ENCODE results near the gene GLS.

Gene GLS

DNA sequence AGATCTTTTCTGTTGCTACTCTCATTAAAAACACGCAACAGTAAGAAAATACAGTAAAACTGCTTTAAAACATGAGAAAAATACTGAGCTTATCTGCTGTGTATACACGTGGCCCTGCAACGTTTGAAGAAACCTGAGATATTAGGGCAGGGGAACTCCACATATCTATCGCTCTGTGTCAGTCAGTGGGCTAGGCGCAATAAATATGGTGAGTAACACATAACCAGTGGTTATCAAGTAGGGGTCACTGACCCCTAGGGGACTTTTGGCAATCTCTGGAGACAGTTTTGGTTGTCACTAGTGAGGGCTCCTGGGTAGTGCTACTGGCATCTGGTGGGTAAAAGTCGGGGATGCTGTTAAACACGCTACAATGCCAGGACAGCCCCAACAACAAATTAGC lies 118.4 kb downstream of the GLS start:
- H3K27me3 ChIP-seq (ENCODE audit: low read depth, low read length), result no peaks in the 10 kb centered on the region
- no peak overlapping the region for H3K27ac ChIP-seq (ENCODE audit: low read length)
- no peaks in the 10 kb centered on the region for H3K79me2 ChIP-seq (ENCODE audit: low read length)
- no peak overlapping the region for H3K4me2 ChIP-seq (ENCODE audit: low read length)
- no peak overlapping the region for H3K9ac ChIP-seq (ENCODE audit: low read length)
- H3K36me3 ChIP-seq (replicated peaks; ENCODE audit: low read depth, low read length), result peaks cover 74% of the 10 kb centered on the region
- H3K4me1 ChIP-seq (ENCODE audit: low read length), result peaks cover 8% of the 10 kb centered on the region
- H3K9me3 ChIP-seq (ENCODE audit: insufficient read depth, low read length), result no peaks in the 10 kb centered on the region
- no peak overlapping the region for H3K4me3 ChIP-seq (ENCODE audit: low read length)
- H4K20me1 ChIP-seq (ENCODE audit: insufficient read depth, low read length), result no peaks in the 10 kb centered on the region
- no peak overlapping the region for H2AFZ ChIP-seq (ENCODE audit: low read depth, low read length)
- no peak for TF ChIP-seq EZH2phosphoT487 (IDR thresholded peaks at IDR 0.05; ENCODE audit: low read depth)
- no peak for TF ChIP-seq CTCF (IDR thresholded peaks at IDR 0.05; ENCODE audit: low read depth, low read length)

DNA sequence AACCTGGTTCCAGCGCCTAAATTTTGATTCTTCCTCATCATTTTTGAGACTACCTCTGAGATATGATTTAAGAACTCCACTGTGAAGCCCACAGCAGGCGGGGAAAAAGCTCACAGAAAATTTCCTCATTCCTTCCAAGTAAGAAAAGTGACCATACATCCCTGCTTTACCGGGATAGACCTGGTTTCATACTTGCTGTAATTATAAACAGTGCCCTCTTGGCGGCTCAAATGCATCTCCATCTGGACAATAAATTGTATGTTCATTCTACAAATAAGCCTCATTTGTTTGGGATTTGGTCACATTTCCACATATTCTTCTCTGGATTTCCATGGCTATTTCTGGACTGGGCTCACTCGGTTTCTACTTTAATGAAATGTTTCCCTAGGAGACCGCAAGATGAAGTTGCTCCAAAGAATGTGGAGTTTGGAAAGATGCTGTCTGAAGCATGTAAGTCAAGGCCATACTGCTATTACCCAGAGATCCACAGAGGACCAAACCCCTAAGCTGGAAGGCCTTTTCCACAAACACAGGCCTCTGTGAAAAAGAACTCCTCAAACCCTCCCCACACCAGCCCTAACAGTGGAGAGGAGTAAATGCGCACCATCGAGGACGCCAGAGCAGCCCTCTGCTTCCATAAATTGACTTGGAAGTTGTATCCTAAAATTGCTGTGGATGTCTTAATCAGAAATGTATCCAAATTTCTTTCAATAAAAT lies 119.5 kb downstream of the GLS start:
- Histone ChIP-seq H3K36me3 (replicated peaks; ENCODE audit: low read depth, low read length) (peaks cover 79% of the 10 kb centered on the region), H3K9ac (ENCODE audit: low read length) (no peak overlapping the region), H3K79me2 (ENCODE audit: low read length) (no peaks in the 10 kb centered on the region), H3K4me2 (ENCODE audit: low read length) (no peak overlapping the region), H3K27me3 (ENCODE audit: low read depth, low read length) (no peaks in the 10 kb centered on the region), H3K4me3 (ENCODE audit: low read length) (no peak overlapping the region), H4K20me1 (ENCODE audit: insufficient read depth, low read length) (no peaks in the 10 kb centered on the region), H3K4me1 (ENCODE audit: low read length) (peaks cover 8% of the 10 kb centered on the region), H3K9me3 (ENCODE audit: insufficient read depth, low read length) (no peaks in the 10 kb centered on the region), H3K27ac (ENCODE audit: low read length) (no peak overlapping the region), H2AFZ (ENCODE audit: low read depth, low read length) (no peak overlapping the region)
- TF ChIP-seq CTCF (IDR thresholded peaks at IDR 0.05; ENCODE audit: low read depth, low read length), result no peak
- no peak for TF ChIP-seq EZH2phosphoT487 (IDR thresholded peaks at IDR 0.05; ENCODE audit: low read depth)

DNA sequence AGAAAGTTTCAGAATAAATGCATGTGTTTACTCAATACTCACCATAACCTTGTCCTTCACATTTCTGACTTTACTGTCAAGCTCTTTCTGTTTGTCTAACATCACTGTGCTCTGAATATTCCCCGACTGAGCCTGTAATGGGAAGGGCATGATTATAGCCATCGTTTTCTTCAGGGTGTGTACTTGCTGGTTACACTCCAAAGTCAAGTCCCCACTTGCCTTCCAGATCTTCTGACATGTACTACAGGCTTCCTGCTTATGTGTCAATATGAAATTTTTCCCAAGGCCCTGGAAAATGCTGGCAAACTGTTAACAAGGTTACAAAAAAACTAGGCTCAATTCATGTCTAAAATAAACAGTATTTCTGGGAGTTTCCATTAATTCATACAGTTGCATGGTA lies 120.4 kb downstream of the GLS start:
- no peaks in the 10 kb centered on the region for H4K20me1 ChIP-seq (ENCODE audit: insufficient read depth, low read length)
- H3K9me3 ChIP-seq (ENCODE audit: insufficient read depth, low read length), result no peaks in the 10 kb centered on the region
- H2AFZ ChIP-seq (ENCODE audit: low read depth, low read length), result no peak overlapping the region
- H3K4me3 ChIP-seq (ENCODE audit: low read length), result no peak overlapping the region
- TF ChIP-seq EZH2phosphoT487 (IDR thresholded peaks at IDR 0.05; ENCODE audit: low read depth) (no peak), CTCF (IDR thresholded peaks at IDR 0.05; ENCODE audit: low read depth, low read length) (no peak)
- peaks cover 80% of the 10 kb centered on the region for H3K36me3 ChIP-seq (replicated peaks; ENCODE audit: low read depth, low read length)
- H3K9ac ChIP-seq (ENCODE audit: low read length), result no peak overlapping the region
- peaks cover 8% of the 10 kb centered on the region for H3K4me1 ChIP-seq (ENCODE audit: low read length)
- H3K27me3 ChIP-seq (ENCODE audit: low read depth, low read length), result no peaks in the 10 kb centered on the region
- no peak overlapping the region for H3K27ac ChIP-seq (ENCODE audit: low read length)
- H3K79me2 ChIP-seq (ENCODE audit: low read length), result no peaks in the 10 kb centered on the region
- no peak overlapping the region for H3K4me2 ChIP-seq (ENCODE audit: low read length)

- Histone ChIP-seq H3K9me3 (ENCODE audit: insufficient read depth, low read length) (no peaks in the 10 kb centered on the region), H2AFZ (ENCODE audit: low read depth, low read length) (no peak overlapping the region), H3K4me2 (ENCODE audit: low read length) (no peak overlapping the region), H3K27ac (ENCODE audit: low read length) (no peak overlapping the region), H3K9ac (ENCODE audit: low read length) (no peak overlapping the region), H3K4me1 (ENCODE audit: low read length) (peaks cover 8% of the 10 kb centered on the region), H3K79me2 (ENCODE audit: low read length) (no peaks in the 10 kb centered on the region), H3K4me3 (ENCODE audit: low read length) (no peak overlapping the region), H4K20me1 (ENCODE audit: insufficient read depth, low read length) (no peaks in the 10 kb centered on the region), H3K36me3 (replicated peaks; ENCODE audit: low read depth, low read length) (peaks cover 79% of the 10 kb centered on the region), H3K27me3 (ENCODE audit: low read depth, low read length) (no peaks in the 10 kb centered on the region)
- no peak for TF ChIP-seq EZH2phosphoT487 (IDR thresholded peaks at IDR 0.05; ENCODE audit: low read depth)
- no peak for TF ChIP-seq CTCF (IDR thresholded peaks at IDR 0.05; ENCODE audit: low read depth, low read length)
Observed at GRCh38 chr2:191001624-191002023, 121.0 kb downstream of the GLS start.
